Uterus (tissue), 4 donors: Measurements from ENCODE around the gene EP300. TPM values are rescaled to one million over a fixed set of nuclear protein-coding genes. Genes with fewer than 3 reads are reported as not detected.

Experiments
- DNase-seq, 2 donors: peaks; one replicate each; pipeline ENCODE4 v3.0.0-alpha.2; 2019 to 2020
- H3K27ac ChIP-seq, 2 donors: fragments of 200-600 bp; sonication (generic); 1 replicate in 1 of 2; 2 replicates in 1 of 2; pipeline ENCODE4 v1.5.1; 2016 to 2018
- H3K27me3 ChIP-seq, 2 donors: fragments of 200-600 bp; sonication (generic); one replicate each; pipeline ENCODE4 v1.5.1; 2018 to 2019; ENCODE audit warnings: control low read depth in 1 of 2
- H3K36me3 ChIP-seq, 2 donors: fragments of 200-600 bp; sonication (generic); one replicate each; pipeline ENCODE4 v1.5.1; 2019; ENCODE audit warnings: control low read depth in 1 of 2
- H3K4me1 ChIP-seq, 2 donors: fragments of 200-600 bp; sonication (generic); one replicate each; pipeline ENCODE4 v1.5.1; 2018 to 2019; ENCODE audit warnings: control low read depth in 1 of 2
- H3K4me3 ChIP-seq, 2 donors: fragments of 200-600 bp; sonication (generic); 1 replicate in 1 of 2; 2 replicates in 1 of 2; pipeline ENCODE4 v1.5.1; 2018 to 2019; ENCODE audit warnings: mild to moderate bottlenecking in 1 of 2
- H3K9me3 ChIP-seq, 2 donors: fragments of 200-600 bp; sonication (generic); one replicate each; pipeline ENCODE4 v1.5.1; 2019; ENCODE audit warnings: control low read depth in 1 of 2
- POLR2A ChIP-seq, 2 donors: fragments of 450-650 bp; IDR thresholded peaks; one replicate each; pipeline ENCODE4 v1.6.1; 2016; ENCODE audit warnings: antibody characterized with exemption in 2 of 2, mild to moderate bottlenecking in 1 of 2, moderate library complexity in 1 of 2
- intact Hi-C: fragments of 100-400 bp; cut with DNase I; formaldehyde crosslinking; loops from one replicate; pipeline ENCODE4 v1.15.1; 2023; ENCODE audit warnings: low total_unique reads
- total RNA-seq, 4 donors: library from RNA; depleted of rRNA in 3 of 4; stranded (reverse); fragments of >200 nt in 3 of 4; gene quantifications; one replicate each; pipeline versions ENCODE4 v1.1.0 to v1.2.4, GENCODE V29; 2014 to 2023
- TF ChIP-seq, protein P1 (sequence below), 4 experiments: fragments of 200-600 bp in 2 of 4; fragments of 450-650 bp in 2 of 4; sonication (generic) in 2 of 4; IDR thresholded peaks; one replicate each; pipeline ENCODE4 v1.5.1; 2016 to 2019; ENCODE audit warnings: antibody characterized with exemption in 4 of 4, mild to moderate bottlenecking in 2 of 4, moderate library complexity in 1 of 4
- donor health status: DM: yes; HTN: yes; CAD: no.

The EP300 gene
- total RNA-seq, 4 donors from 2014 or later: 18.8 to 116 (median 72.5) TPM

DNA sequence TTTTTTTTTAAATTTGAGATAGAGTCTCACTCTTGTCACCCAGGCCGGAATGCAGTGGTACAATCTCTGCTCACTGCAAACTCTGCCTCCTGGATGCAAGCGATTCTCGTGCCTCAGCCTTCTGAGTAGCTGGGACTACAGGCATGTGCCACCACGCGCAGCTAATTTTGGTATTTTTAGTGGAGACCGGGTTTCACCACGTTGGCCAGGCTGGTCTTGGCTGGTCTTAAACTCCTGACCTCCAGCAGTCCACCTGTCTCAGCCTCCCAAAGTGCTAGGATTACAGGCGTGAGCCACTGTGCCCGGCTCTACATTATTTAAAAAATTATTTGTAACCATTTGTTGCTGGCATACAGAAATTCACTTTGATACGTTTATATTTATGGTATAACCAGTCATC, 18.6 kb downstream of the EP300 start:
- TF ChIP-seq POLR2A (IDR thresholded peaks at IDR 0.05): no peak
- TF ChIP-seq, protein P1, sequence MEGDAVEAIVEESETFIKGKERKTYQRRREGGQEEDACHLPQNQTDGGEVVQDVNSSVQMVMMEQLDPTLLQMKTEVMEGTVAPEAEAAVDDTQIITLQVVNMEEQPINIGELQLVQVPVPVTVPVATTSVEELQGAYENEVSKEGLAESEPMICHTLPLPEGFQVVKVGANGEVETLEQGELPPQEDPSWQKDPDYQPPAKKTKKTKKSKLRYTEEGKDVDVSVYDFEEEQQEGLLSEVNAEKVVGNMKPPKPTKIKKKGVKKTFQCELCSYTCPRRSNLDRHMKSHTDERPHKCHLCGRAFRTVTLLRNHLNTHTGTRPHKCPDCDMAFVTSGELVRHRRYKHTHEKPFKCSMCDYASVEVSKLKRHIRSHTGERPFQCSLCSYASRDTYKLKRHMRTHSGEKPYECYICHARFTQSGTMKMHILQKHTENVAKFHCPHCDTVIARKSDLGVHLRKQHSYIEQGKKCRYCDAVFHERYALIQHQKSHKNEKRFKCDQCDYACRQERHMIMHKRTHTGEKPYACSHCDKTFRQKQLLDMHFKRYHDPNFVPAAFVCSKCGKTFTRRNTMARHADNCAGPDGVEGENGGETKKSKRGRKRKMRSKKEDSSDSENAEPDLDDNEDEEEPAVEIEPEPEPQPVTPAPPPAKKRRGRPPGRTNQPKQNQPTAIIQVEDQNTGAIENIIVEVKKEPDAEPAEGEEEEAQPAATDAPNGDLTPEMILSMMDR (IDR thresholded peaks at IDR 0.05): no peak
- Histone ChIP-seq H3K4me1 (peaks cover 0 to 20% of the 10 kb centered on the region in 2 donors), H3K4me3 (no peak overlapping the region), H3K27ac (no peak overlapping the region), H3K9me3 (no peaks in the 10 kb centered on the region), H3K27me3 (no peaks in the 10 kb centered on the region), H3K36me3 (no peaks in the 10 kb centered on the region)
- DNase-seq: no peak
- intact Hi-C loops: no loop called here

DNA sequence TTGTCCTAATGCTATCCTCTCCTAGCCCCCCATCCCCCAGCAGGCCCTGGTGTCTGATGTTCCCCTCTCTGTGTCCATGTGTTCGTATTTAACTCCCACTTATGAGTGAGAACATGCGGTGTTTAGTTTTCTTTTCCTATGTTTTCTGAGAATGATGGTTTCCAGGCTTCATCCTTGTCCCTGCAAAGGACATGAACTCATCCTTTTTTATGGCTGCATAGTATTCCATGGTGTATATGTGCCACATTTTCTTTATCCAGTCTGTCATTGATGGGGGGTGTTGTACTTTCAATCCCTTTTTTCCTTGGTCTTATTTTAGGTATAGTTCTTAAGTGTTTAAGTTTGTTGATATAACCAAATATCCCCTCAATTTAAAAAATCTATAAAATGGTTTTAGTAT, 23.9 kb downstream of the EP300 start:
- H3K36me3 ChIP-seq: no peaks in the 10 kb centered on the region
- TF ChIP-seq POLR2A (IDR thresholded peaks at IDR 0.05): no peak
- TF ChIP-seq, protein P1 (IDR thresholded peaks at IDR 0.05): no peak
- no peak overlapping the region for H3K4me3 ChIP-seq
- intact Hi-C loops: no loop called here
- DNase-seq: no peak
- H3K4me1 ChIP-seq: peaks cover 0 to 14% of the 10 kb centered on the region in 2 donors
- H3K27ac ChIP-seq: no peak overlapping the region
- no peaks in the 10 kb centered on the region for H3K9me3 ChIP-seq
- no peaks in the 10 kb centered on the region for H3K27me3 ChIP-seq

DNA sequence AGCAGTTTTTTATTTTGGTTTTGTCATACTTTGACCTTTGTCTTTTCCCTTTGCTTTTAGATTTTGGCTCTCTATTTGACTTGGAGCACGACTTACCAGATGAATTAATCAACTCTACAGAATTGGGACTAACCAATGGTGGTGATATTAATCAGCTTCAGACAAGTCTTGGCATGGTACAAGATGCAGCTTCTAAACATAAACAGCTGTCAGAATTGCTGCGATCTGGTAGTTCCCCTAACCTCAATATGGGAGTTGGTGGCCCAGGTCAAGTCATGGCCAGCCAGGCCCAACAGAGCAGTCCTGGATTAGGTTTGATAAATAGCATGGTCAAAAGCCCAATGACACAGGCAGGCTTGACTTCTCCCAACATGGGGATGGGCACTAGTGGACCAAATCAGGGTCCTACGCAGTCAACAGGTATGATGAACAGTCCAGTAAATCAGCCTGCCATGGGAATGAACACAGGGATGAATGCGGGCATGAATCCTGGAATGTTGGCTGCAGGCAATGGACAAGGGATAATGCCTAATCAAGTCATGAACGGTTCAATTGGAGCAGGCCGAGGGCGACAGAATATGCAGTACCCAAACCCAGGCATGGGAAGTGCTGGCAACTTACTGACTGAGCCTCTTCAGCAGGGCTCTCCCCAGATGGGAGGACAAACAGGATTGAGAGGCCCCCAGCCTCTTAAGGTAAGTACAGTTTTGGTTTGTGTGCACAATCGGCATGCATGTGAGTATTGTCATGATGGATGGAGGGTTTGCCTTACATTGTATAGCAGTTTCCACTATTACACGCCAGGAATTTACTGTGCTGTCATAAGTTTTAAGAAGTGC, 25.0 kb downstream of the EP300 start:
- TF ChIP-seq, protein P1 (IDR thresholded peaks at IDR 0.05): no peak
- no peak for TF ChIP-seq POLR2A (IDR thresholded peaks at IDR 0.05)
- Histone ChIP-seq H3K27ac (no peak overlapping the region), H3K36me3 (no peaks in the 10 kb centered on the region), H3K27me3 (no peaks in the 10 kb centered on the region), H3K4me1 (peaks cover 0 to 14% of the 10 kb centered on the region in 2 donors), H3K9me3 (no peaks in the 10 kb centered on the region), H3K4me3 (no peak overlapping the region)
- no peak for DNase-seq
- intact Hi-C loops: no loop called here

DNA sequence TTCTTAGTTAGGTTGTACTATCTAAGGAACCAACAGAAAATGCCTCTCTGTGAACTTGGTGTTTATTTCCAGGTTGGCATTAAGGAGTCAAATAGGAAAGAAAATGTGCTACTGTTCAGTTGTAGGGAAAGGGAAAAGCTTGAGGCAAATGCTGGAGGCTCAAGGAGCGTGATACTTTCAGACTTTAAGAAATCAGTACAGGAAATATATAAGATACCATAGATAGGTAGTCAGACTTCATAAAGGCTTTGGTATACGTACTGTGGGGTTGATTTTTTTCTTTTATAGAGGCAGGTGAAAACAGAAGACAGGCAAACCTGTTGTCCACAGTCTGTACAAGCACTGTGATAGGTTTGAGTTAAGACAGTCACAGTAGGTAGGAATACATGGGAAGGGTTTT, 30.8 kb downstream of the EP300 start:
- DNase-seq: no peak
- Histone ChIP-seq H3K4me3 (no peak overlapping the region), H3K36me3 (no peaks in the 10 kb centered on the region), H3K27me3 (no peaks in the 10 kb centered on the region), H3K4me1 (no peaks in the 10 kb centered on the region), H3K9me3 (no peaks in the 10 kb centered on the region), H3K27ac (no peak overlapping the region)
- intact Hi-C loops: no loop called here
- TF ChIP-seq, protein P1 (IDR thresholded peaks at IDR 0.05): no peak

DNA sequence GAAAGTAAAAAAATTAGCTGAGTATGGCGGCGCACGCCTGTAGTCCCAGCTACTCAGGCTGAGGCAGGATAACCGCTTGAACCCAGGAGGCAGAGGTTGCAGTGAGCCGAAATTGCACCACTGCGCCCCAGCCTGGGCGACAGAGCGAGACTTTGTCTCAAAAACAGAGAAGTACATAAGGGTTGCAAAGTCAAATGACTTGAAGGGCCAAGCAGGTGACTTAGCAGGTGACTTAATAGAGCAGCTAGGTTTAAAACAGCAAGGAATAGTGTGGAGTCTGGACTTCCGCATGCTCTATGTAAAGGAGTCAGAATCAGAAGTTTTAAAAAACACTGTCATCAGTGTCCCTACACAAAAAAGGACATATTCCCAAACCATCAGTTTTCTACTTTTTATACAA, 31.7 kb downstream of the EP300 start:
- Histone ChIP-seq H3K9me3 (no peaks in the 10 kb centered on the region), H3K27me3 (no peaks in the 10 kb centered on the region), H3K36me3 (no peaks in the 10 kb centered on the region), H3K4me1 (no peaks in the 10 kb centered on the region), H3K27ac (no peak overlapping the region), H3K4me3 (no peak overlapping the region)
- intact Hi-C loops: no loop called here
- TF ChIP-seq POLR2A (IDR thresholded peaks at IDR 0.05): no peak
- TF ChIP-seq, protein P1 (IDR thresholded peaks at IDR 0.05): no peak
- DNase-seq: no peak
